C4-2B (cell line): ENCODE measurements around the gene MCM3.

Source experiments
- H3K27ac ChIP-seq: fragments of 450-650 bp; 2 replicates; pipeline ENCODE4 v1.5.1; 2017
- CTCF ChIP-seq: fragments of 450-650 bp; conservative IDR thresholded peaks from 2 replicates; pipeline ENCODE4 v1.5.1; 2017; ENCODE audit warnings: mild to moderate bottlenecking
- ZFX ChIP-seq: fragments of 450-650 bp; IDR thresholded peaks from 2 replicates; pipeline ENCODE4 v1.6.1; 2017

The MCM3 gene

GRCh38 chr6:52300489-52300931 lies 16.0 kb upstream of the MCM3 start:
- TF ChIP-seq CTCF (no peak), ZFX (no peak)
- no peak overlapping the region for H3K27ac ChIP-seq

- no peak for TF ChIP-seq ZFX
- TF ChIP-seq CTCF = no peak
- no peak overlapping the region for H3K27ac ChIP-seq
Measured at GRCh38 chr6:52299653-52300052, 15.1 kb upstream of the MCM3 start.

GRCh38 chr6:52297433-52297832 lies 12.9 kb upstream of the MCM3 start:
- H3K27ac ChIP-seq = no peak overlapping the region
- TF ChIP-seq ZFX (no peak), CTCF (no peak)

GRCh38 chr6:52293067-52293466 lies 8.5 kb upstream of the MCM3 start:
- no peak overlapping the region for H3K27ac ChIP-seq
- TF ChIP-seq CTCF = no peak

- TF ChIP-seq ZFX (no peak), CTCF (no peak)
- H3K27ac ChIP-seq = no peak overlapping the region
Measured at GRCh38 chr6:52288841-52289240, 4.3 kb upstream of the MCM3 start.

- H3K27ac ChIP-seq = no peak overlapping the region
- TF ChIP-seq ZFX (no peak), CTCF (no peak)
Measured at GRCh38 chr6:52288216-52288615, 3.7 kb upstream of the MCM3 start.

- H3K27ac ChIP-seq = no peak overlapping the region
- TF ChIP-seq ZFX (no peak), CTCF (peak; percentile 92)
Measured at GRCh38 chr6:52286798-52287432, 2.4 kb upstream of the MCM3 start.
